Measurements from ENCODE around the gene USH1C. TPM values are rescaled to one million over a fixed set of nuclear protein-coding genes. Genes with fewer than 3 reads are reported as not detected.
A peak's percentile ranks its signal among the peaks of the same experiment; 100 is the strongest.

Gene USH1C
- total RNA-seq, 8 experiments from 2014 or later = 0.11 to 1.00 (median 0.51) TPM; not detected in 3

GRCh38 chr11:17514476-17514875 is 29.7 kb downstream of the USH1C start:
- in situ Hi-C loops (cut with MboI; ENCODE audit: low pct_unique_long_range_greater_than_20kb in 2 of 9, low sequenced_read_pairs in 9 of 9, unreplicated experiment in 9 of 9) = loop anchor here in 7 of 9 experiments (25.0 kb wide), 4 partner anchors 98 to 277 kb away; partner anchors contain the start of genes KCNJ11 (in 4 of the 7) and NCR3LG1 (in 1 of the 7)
- Histone ChIP-seq H3K4me3 (no peak overlapping the region), H3K4me1 (replicated peaks in 1 of 2) (peaks cover 16 to 19% of the 10 kb centered on the region in 2 donors), H3K27ac (no peak overlapping the region)
- WGBS, 10 experiments = 0 to 100% (median 75%) methylated on average over 1 to 4 of the region's 4 CpGs; no CpG with 5 or more reads in 2 of the 10 experiments
- ATAC-seq (replicated peaks in 6 of 8) = no peak

- in situ Hi-C loops (cut with MboI; ENCODE audit: low pct_unique_long_range_greater_than_20kb in 2 of 9, low sequenced_read_pairs in 9 of 9, unreplicated experiment in 9 of 9) = loop anchor here in 7 of 9 experiments (25.0 kb wide), 4 partner anchors 98 to 277 kb away; partner anchors contain the start of genes KCNJ11 (in 4 of the 7) and NCR3LG1 (in 1 of the 7)
- no peak overlapping the region for H3K27ac ChIP-seq
Measured at GRCh38 chr11:17513853-17514252, 30.4 kb downstream of the USH1C start.

GRCh38 chr11:17512101-17512500 is 32.1 kb downstream of the USH1C start:
- in situ Hi-C loops (cut with MboI; ENCODE audit: low pct_unique_long_range_greater_than_20kb in 2 of 9, low sequenced_read_pairs in 9 of 9, unreplicated experiment in 9 of 9) = loop anchor here in 7 of 9 experiments (25.0 kb wide), 4 partner anchors 100 to 275 kb away; partner anchors contain the start of genes KCNJ11 (in 4 of the 7) and NCR3LG1 (in 1 of the 7)
- Histone ChIP-seq H3K4me1 (replicated peaks in 1 of 2) (peaks cover 12 to 15% of the 10 kb centered on the region in 2 donors), H3K27ac (no peak overlapping the region), H3K4me3 (no peak overlapping the region)
- ATAC-seq (replicated peaks in 6 of 8) = no peak
- WGBS, 10 experiments = 7 to 80% (median 56%) methylated on average over 1 to 2 of the region's 2 CpGs; no CpG with 5 or more reads in 6 of the 10 experiments

More at GRCh38 chr11:17513853-17514252, 30.4 kb downstream of the USH1C start:
- peaks cover 9 to 15% of the 10 kb centered on the region in 2 donors for H3K4me1 ChIP-seq (replicated peaks in 1 of 2)
- H3K4me3 ChIP-seq = no peak overlapping the region
- WGBS, 10 experiments = 100% methylated on average over 1 of the region's 1 CpG; no CpG with 5 or more reads in 9 of the 10 experiments
- peak in 3 of 8 experiments; percentile 24 to 84 (median 49) for ATAC-seq (replicated peaks in 6 of 8)

GRCh38 chr11:17511571-17511970 is 32.6 kb downstream of the USH1C start:
- H3K4me1 ChIP-seq (replicated peaks in 1 of 2) = peaks cover 12 to 15% of the 10 kb centered on the region in 2 donors
- WGBS, 10 experiments = 20 to 90% (median 56%) methylated on average over 1 to 2 of the region's 3 CpGs; no CpG with 5 or more reads in 2 of the 10 experiments
- no peak overlapping the region for H3K27ac ChIP-seq
- no peak for ATAC-seq (replicated peaks in 6 of 8)
- in situ Hi-C loops (cut with MboI; ENCODE audit: low pct_unique_long_range_greater_than_20kb in 2 of 9, low sequenced_read_pairs in 9 of 9, unreplicated experiment in 9 of 9) = loop anchor here in 7 of 9 experiments (25.0 kb wide), 4 partner anchors 101 to 274 kb away; partner anchors contain the start of genes KCNJ11 (in 4 of the 7) and NCR3LG1 (in 1 of the 7)
- H3K4me3 ChIP-seq = no peak overlapping the region

GRCh38 chr11:17510507-17511206 is 33.6 kb downstream of the USH1C start:
- Histone ChIP-seq H3K27ac (no peak overlapping the region), H3K4me1 (replicated peaks in 1 of 2) (peaks cover 12 to 15% of the 10 kb centered on the region in 2 donors), H3K4me3 (no peak overlapping the region)
- no peak for ATAC-seq (replicated peaks in 6 of 8)
- WGBS, 10 experiments = 18 to 100% (median 67%) methylated on average over 1 to 4 of the region's 4 CpGs; no CpG with 5 or more reads in 2 of the 10 experiments
- in situ Hi-C loops (cut with MboI; ENCODE audit: low pct_unique_long_range_greater_than_20kb in 2 of 9, low sequenced_read_pairs in 9 of 9, unreplicated experiment in 9 of 9) = loop anchor here in 7 of 9 experiments (25.0 kb wide), 4 partner anchors 102 to 273 kb away; partner anchors contain the start of genes KCNJ11 (in 4 of the 7) and NCR3LG1 (in 1 of the 7)

GRCh38 chr11:17508791-17509190 is 35.4 kb downstream of the USH1C start:
- in situ Hi-C loops (cut with MboI; ENCODE audit: low pct_unique_long_range_greater_than_20kb in 2 of 9, low sequenced_read_pairs in 9 of 9, unreplicated experiment in 9 of 9) = loop anchor here in 8 of 9 experiments (10.0 to 25.0 kb wide), 5 partner anchors 104 to 271 kb away; partner anchors contain the start of genes KCNJ11 (in 6 of the 8) and NCR3LG1 (in 1 of the 8)
- H3K4me1 ChIP-seq (replicated peaks in 1 of 2) = peaks cover 10 to 12% of the 10 kb centered on the region in 2 donors
- ATAC-seq (replicated peaks in 6 of 8) = no peak
- H3K4me3 ChIP-seq = no peak overlapping the region
- 10 to 60% (median 46%) methylated on average over 2 to 3 of the region's 3 CpGs; no CpG with 5 or more reads in 3 of the 10 experiments for WGBS, 10 experiments
- no peak overlapping the region for H3K27ac ChIP-seq

- peak in 5 of 8 experiments; percentile 14 to 38 (median 21) for ATAC-seq (replicated peaks in 6 of 8)
- Histone ChIP-seq H3K4me1 (replicated peaks in 1 of 2) (peaks cover 10 to 11% of the 10 kb centered on the region in 2 donors), H3K27ac (no peak overlapping the region), H3K4me3 (no peak overlapping the region)
- in situ Hi-C loops (cut with MboI; ENCODE audit: low pct_unique_long_range_greater_than_20kb in 2 of 9, low sequenced_read_pairs in 9 of 9, unreplicated experiment in 9 of 9) = loop anchor here in 8 of 9 experiments (10.0 to 25.0 kb wide), 5 partner anchors 104 to 271 kb away; partner anchors contain the start of genes KCNJ11 (in 6 of the 8) and NCR3LG1 (in 1 of the 8)
- 0 to 100% (median 68%) methylated on average over 1 to 3 of the region's 3 CpGs; no CpG with 5 or more reads in 1 of the 10 experiments for WGBS, 10 experiments
Measured at GRCh38 chr11:17508306-17508705, 35.9 kb downstream of the USH1C start.

GRCh38 chr11:17507773-17508172 is 36.4 kb downstream of the USH1C start:
- in situ Hi-C loops (cut with MboI; ENCODE audit: low pct_unique_long_range_greater_than_20kb in 2 of 9, low sequenced_read_pairs in 9 of 9, unreplicated experiment in 9 of 9) = loop anchor here in 8 of 9 experiments (10.0 to 25.0 kb wide), 5 partner anchors 105 to 270 kb away; partner anchors contain the start of genes KCNJ11 (in 6 of the 8) and NCR3LG1 (in 1 of the 8)
- ATAC-seq (replicated peaks in 6 of 8) = peak in 3 of 8 experiments; percentile 37 to 59 (median 40)
- 33 to 83% (median 60%) methylated on average over 1 to 2 of the region's 2 CpGs; no CpG with 5 or more reads in 1 of the 10 experiments for WGBS, 10 experiments
- Histone ChIP-seq H3K4me3 (no peak overlapping the region), H3K4me1 (replicated peaks in 1 of 2) (peaks cover 9 to 10% of the 10 kb centered on the region in 2 donors), H3K27ac (no peak overlapping the region)

GRCh38 chr11:17506942-17507341 is 37.3 kb downstream of the USH1C start:
- Histone ChIP-seq H3K4me3 (no peak overlapping the region), H3K4me1 (replicated peaks in 1 of 2) (peaks cover 9 to 10% of the 10 kb centered on the region in 2 donors), H3K27ac (no peak overlapping the region)
- WGBS, 10 experiments = 17 to 60% (median 57%) methylated on average over 1 to 2 of the region's 3 CpGs; no CpG with 5 or more reads in 5 of the 10 experiments
- in situ Hi-C loops (cut with MboI; ENCODE audit: low pct_unique_long_range_greater_than_20kb in 2 of 9, low sequenced_read_pairs in 9 of 9, unreplicated experiment in 9 of 9) = loop anchor here in 8 of 9 experiments (10.0 to 25.0 kb wide), 5 partner anchors 105 to 270 kb away; partner anchors contain the start of genes KCNJ11 (in 6 of the 8) and NCR3LG1 (in 1 of the 8)
- ATAC-seq (replicated peaks in 6 of 8) = no peak

- H3K4me3 ChIP-seq = no peak overlapping the region
- in situ Hi-C loops (cut with MboI; ENCODE audit: low pct_unique_long_range_greater_than_20kb in 2 of 9, low sequenced_read_pairs in 9 of 9, unreplicated experiment in 9 of 9) = loop anchor here in 8 of 9 experiments (10.0 to 25.0 kb wide), 5 partner anchors 106 to 269 kb away; partner anchors contain the start of genes KCNJ11 (in 6 of the 8) and NCR3LG1 (in 1 of the 8)
- H3K4me1 ChIP-seq (replicated peaks in 1 of 2) = peaks cover 9 to 10% of the 10 kb centered on the region in 2 donors
- WGBS, 10 experiments = 43 to 98% (median 83%) methylated on average over 2 to 6 of the region's 6 CpGs; no CpG with 5 or more reads in 1 of the 10 experiments
- ATAC-seq (replicated peaks in 6 of 8) = no peak
- no peak overlapping the region for H3K27ac ChIP-seq
Measured at GRCh38 chr11:17506314-17506713, 37.9 kb downstream of the USH1C start.

GRCh38 chr11:17505146-17505545 is 39.1 kb downstream of the USH1C start:
- ATAC-seq (replicated peaks in 6 of 8) = no peak
- Histone ChIP-seq H3K27ac (no peak overlapping the region), H3K4me1 (replicated peaks in 1 of 2) (peaks cover 9 to 10% of the 10 kb centered on the region in 2 donors), H3K4me3 (no peak overlapping the region)
- in situ Hi-C loops (cut with MboI; ENCODE audit: low pct_unique_long_range_greater_than_20kb in 2 of 9, low sequenced_read_pairs in 9 of 9, unreplicated experiment in 9 of 9) = loop anchor here in 8 of 9 experiments (10.0 to 25.0 kb wide), 5 partner anchors 107 to 268 kb away; partner anchors contain the start of genes KCNJ11 (in 6 of the 8) and NCR3LG1 (in 1 of the 8)
- 13 to 75% (median 45%) methylated on average over 1 to 4 of the region's 4 CpGs; no CpG with 5 or more reads in 6 of the 10 experiments for WGBS, 10 experiments

All from motor neuron (in vitro differentiated cells).